Mucosa of descending colon (tissue), 3 donors: ENCODE data around the gene ASB3. TPM values are rescaled to one million over a fixed set of nuclear protein-coding genes. Genes with fewer than 3 reads are reported as not detected.
"Not testable (repeated sequence)": the region's sequence is repeated elsewhere in the genome, so short reads cannot be mapped to it uniquely, and the experiment has no call there.

Experiments used
- ATAC-seq: fragments of 200-7000 bp; cut with Tn5 transposase; one replicate; pipeline ENCODE4 v1.9.1; 2020; ENCODE audit warnings: mild to moderate bottlenecking, moderate library complexity
- DNase-seq, 3 donors: peaks; one replicate each; pipeline ENCODE4 v3.0.0-alpha.2; 2020
- H3K36me3 ChIP-seq: fragments of 200-600 bp; one replicate; pipeline ENCODE4 v1.8.0; 2021; ENCODE audit warnings: low read depth, mild to moderate bottlenecking
- H3K4me1 ChIP-seq: fragments of 200-600 bp; one replicate; pipeline ENCODE4 v1.8.0; 2021; ENCODE audit warnings: low read depth, mild to moderate bottlenecking
- H3K4me3 ChIP-seq: fragments of 200-600 bp; one replicate; pipeline ENCODE4 v1.8.0; 2021; ENCODE audit warnings: mild to moderate bottlenecking
- H3K9me3 ChIP-seq: fragments of 200-600 bp; one replicate; pipeline ENCODE4 v1.8.0; 2021; ENCODE audit warnings: mild to moderate bottlenecking
- CTCF ChIP-seq: fragments of 200-600 bp; IDR thresholded peaks from one replicate; pipeline ENCODE4 v1.8.0; 2022; ENCODE audit warnings: antibody characterized with exemption, mild to moderate bottlenecking
- intact Hi-C, 2 donors: fragments of 100-400 bp; cut with DNase I in 1 of 2; cut with micrococcal nuclease in 1 of 2; formaldehyde crosslinking; loops; one replicate each; pipeline versions ENCODE4 v1.11.0 to v1.11.1; 2022; cut with DNase I, micrococcal nuclease
- total RNA-seq, 3 donors: library from RNA; stranded (reverse); fragmentation: NEBNext Ultra II Directional in 2 of 3; extraction: Animal tissue kit (Norgen Biotek cat#: 25700) in 2 of 3; gene quantifications; one replicate each; pipeline versions ENCODE4 v1.2.1 to v1.2.4, GENCODE V29; 2021 to 2023
- donor health status: DM: no; HTN: no; CAD: no; lungs with moderate emphysema.
- donor health status: DM: no; HTN: no; CAD: no.
- donor health status: DM: no; HTN: yes; CAD: no.

Gene ASB3
- total RNA-seq, 3 donors from 2014 or later: 11.6 to 16.8 (median 14.9) TPM

DNA sequence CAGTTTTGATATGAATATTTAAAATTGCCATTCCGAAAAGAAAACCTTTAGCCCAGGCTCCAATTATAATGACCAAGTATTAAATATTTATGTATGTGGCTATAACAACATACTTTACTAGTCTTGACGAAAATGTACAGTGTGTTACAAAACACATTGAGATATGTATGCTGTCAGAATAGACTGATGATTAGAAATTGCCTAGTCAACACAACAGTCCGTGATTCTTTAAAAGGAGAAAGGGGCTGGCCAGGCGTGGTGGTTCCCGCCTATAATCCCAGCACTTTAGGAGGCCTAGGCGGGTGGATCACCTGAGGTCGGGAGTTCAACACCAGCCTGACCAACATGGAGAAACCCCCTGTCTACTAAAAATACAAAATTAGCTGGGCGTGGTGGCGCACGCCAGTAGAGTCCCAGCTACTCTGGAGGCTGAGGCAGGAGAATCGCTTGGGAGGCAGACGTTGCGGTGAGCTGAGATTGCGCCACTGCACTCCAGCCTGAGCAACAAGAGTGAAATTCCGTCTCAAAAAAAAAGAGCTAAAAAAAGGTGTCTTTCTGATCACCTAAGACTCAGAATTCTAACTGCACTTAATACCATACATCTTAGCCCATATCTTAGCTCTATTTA lies 17.3 kb downstream of the ASB3 start:
- no peak for TF ChIP-seq CTCF
- Histone ChIP-seq H3K4me3 (no peak overlapping the region), H3K9me3 (no peaks in the 10 kb centered on the region), H3K4me1 (peaks cover 9% of the 10 kb centered on the region), H3K36me3 (no peaks in the 10 kb centered on the region)
- ATAC-seq: no peak
- DNase-seq: no peak
- intact Hi-C loops: no loop called here

DNA sequence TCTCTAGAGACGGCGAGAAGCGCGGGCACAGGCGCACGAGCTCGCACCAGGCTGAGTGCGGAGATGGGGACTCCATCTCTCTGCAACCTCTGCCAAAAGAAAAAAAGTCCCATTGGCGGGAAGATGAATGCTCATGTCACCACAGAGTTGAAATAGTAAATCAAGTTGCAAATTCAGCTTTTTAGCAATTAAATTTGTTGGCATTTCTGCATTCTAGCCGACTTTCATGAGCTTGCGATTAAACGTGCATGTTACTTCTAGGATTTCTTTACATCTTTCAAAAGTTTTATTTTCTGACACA lies 18.6 kb downstream of the ASB3 start:
- ATAC-seq: no peak

GRCh38 chr2:53767405-53768241 lies 19.1 kb downstream of the ASB3 start, which contains the start of gene CHAC2:
TSS of gene CHAC2 (plus strand) at chr2:53767804. CDS start at chr2:53767887, 83 bp downstream.
- peaks cover 9% of the 10 kb centered on the region for H3K4me1 ChIP-seq
- DNase-seq (peak; percentile 91 to 92 (median 92)), ATAC-seq (peak; percentile 96)
- no peaks in the 10 kb centered on the region for H3K36me3 ChIP-seq
- intact Hi-C loops: no loop called here
- peak; percentile 34 for TF ChIP-seq CTCF
- peak within 1 kb of the TSS; percentile 40 for H3K4me3 ChIP-seq
- no peaks in the 10 kb centered on the region for H3K9me3 ChIP-seq

More for the DNA sequence above, 18.6 kb downstream of the ASB3 start:
- Histone ChIP-seq H3K36me3 (no peaks in the 10 kb centered on the region), H3K4me1 (peaks cover 9% of the 10 kb centered on the region), H3K9me3 (no peaks in the 10 kb centered on the region), H3K4me3 (peak overlapping the region; percentile 40)
- no peak for DNase-seq
- intact Hi-C loops: no loop called here
- no peak for TF ChIP-seq CTCF

GRCh38 chr2:53765767-53766166 lies 21.0 kb downstream of the ASB3 start:
- no peak for DNase-seq
- Histone ChIP-seq H3K4me3 (no peak overlapping the region), H3K9me3 (no peaks in the 10 kb centered on the region), H3K36me3 (no peaks in the 10 kb centered on the region), H3K4me1 (peaks cover 9% of the 10 kb centered on the region)
- intact Hi-C loops: no loop called here
- no peak for ATAC-seq
- no peak for TF ChIP-seq CTCF

- H3K36me3 ChIP-seq, H3K9me3 ChIP-seq, H3K4me1 ChIP-seq, ATAC-seq, H3K4me3 ChIP-seq, intact Hi-C loops, DNase-seq: not testable (repeated sequence)
Measured at GRCh38 chr2:53757206-53757605, 29.5 kb downstream of the ASB3 start.

DNA sequence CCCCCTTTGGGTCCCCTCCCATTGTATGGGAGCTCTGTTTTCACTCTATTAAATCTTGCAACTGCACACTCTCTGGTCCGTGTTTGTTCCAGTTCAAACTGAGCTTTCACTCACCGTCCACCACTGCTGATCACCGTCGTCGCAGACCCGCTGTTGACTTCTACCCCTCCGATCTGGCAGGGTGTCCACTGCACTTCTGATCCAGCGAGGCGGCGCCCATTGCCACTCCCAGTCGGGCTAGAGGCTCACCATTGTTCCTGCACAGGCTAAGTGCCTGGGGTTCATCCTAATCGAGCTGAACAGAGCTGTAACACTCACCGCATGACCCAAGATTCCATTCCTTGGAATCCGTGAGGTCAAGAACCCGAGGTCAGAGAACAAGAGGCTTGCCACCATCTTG lies 30.1 kb downstream of the ASB3 start:
- ATAC-seq (no peak), DNase-seq (no peak)
- Histone ChIP-seq H3K36me3 (no peaks in the 10 kb centered on the region), H3K4me3 (no peak overlapping the region), H3K9me3 (no peaks in the 10 kb centered on the region), H3K4me1 (no peaks in the 10 kb centered on the region)
- no peak for TF ChIP-seq CTCF
- intact Hi-C loops: no loop called here
